NCI-H187 (cell line): ENCODE data around the gene PRR30.

Experiments used
- DNase-seq, 2 experiments: peaks; one replicate each; lab custom pipeline; 2025; lab: John Stamatoyannopoulos, UW

Gene PRR30

DNA sequence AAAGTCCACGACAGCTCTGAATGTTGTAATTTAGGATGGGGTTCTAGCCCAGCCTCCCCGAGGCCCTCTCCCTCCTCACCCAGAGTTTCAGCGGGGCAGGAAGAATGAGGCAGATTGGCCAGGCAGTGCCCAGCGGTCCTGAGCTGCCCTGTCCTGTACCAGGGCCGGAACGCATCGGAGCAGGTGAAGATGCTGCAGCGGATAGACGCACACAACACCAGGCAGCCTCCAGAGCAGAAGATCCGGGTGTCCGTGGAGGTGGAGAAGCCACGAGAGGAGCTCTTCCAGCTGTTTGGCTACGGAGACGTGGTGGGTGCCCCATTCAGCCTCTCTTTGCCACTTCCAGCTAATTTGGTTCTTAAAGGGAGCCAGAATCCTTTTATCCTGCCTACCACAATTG, 41.9 kb downstream of the PRR30 start:
- no peak for DNase-seq

DNA sequence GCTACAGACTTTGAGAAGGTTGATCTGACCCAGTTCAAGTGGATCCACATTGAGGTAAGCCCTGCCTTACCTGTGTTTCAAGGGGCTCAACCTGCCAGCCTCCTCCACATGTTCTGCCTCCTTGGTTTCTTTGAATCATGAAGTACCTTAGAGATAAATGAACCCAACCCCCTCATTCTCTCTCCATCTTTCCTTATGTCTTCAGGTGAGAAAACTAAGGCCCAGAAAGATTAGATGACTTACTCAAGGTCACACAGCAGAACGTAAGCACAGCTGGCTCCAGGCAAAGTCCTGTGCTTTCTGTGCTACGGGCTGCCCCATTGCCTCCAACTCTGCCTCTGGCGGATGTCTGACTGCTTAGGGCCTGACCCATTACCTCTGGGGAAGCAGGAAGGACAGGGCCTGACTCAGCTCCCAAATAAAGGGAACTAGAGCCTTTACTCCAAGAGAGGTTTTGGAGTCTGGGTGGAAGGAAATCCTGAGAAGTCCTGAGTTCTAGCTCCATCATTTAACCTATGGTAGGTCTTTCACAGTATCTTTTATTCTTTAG, 42.4 kb downstream of the PRR30 start:
- no peak for DNase-seq

- no peak for DNase-seq
Observed at GRCh38 chr2:27095745-27096651, 43.2 kb downstream of the PRR30 start.

DNA sequence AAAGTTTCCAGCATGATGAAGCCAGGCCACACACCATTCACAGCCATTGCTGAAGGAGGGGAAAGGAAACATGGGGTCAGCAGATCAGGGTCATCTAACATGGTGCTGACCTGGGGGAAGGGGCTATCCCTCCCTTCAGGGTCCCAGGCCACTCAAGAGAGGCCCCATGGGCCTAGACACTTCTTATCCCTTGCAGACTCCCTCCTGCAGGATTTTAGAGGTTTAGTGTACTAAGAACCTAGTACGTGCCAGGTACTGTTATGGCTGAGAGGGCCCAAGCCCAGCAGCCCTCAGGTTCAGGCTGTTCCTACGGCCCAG, 43.8 kb downstream of the PRR30 start:
- no peak for DNase-seq

DNA sequence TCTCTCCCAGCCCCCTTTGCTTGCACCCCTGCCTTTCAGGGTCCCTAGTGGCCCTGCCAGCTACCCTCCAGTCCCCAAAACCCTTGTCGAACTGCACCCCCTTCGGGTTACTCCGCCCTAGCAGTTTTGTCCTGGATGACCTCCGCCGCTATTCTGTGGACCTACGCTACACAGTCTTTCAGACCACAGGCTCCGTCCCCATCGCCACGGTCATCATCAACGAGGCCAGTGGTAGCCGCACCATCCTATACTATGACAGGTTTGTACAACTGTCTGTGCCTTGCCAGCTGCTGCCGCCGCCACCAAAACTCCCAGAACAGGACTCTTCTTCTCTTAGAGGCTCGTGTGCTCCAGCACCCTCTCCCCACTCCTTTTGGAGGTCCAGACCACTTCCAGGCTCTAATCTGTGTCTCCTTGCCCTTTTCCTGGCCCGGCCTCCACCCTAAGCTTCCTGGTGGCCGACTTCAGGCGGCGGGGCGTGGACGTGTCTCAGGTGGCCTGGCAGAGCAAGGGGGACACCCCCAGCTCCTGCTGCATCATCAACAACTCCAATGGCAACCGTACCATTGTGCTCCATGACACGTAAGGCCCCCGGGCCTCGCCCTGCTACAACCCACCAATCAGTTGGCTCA, 44.7 kb downstream of the PRR30 start:
- no peak for DNase-seq

DNA sequence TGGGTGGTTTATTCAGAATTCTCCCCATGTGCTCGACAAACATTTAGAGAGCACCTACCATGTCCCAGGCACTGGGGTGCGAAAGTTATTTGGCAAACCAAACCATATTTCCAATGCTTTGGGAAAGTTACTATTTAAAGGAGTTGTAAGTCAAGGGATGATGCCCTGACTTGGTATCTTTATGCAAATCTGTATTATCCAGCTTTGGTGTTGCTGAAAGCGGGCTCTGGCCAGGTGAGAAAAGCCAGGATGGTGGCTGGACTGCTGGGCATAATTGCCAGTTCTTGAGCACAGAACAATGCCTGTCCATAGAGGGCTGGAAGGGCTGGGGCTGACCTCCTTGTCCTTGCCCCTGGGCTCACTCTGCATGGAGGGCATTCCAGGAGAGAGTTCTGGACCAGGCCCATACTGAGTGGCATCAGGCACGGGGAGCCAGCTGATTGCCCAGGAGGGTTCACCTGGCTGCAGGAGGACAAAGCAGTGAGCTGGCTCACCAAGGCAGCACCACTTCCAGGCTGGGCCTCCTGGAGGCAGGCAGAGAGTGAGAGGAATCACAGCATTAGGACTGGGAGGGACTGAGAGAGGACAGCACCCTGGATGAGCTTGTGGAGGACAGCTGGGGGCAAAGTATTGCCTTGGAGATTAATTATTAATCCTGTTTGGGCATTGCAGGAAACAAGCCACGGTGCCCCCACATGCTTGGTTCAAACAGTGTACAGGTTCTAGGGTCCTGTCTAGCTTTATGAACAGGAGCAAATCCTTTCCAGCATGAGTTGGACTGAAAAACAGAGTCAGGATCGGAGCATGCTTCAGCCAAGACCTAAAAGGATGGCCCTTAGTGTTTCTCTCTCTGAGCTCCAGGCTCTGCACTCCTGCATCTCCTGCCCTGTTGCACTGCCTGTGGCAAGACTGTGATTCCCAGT, 45.5 kb downstream of the PRR30 start:
- no peak for DNase-seq

- no peak for DNase-seq
Observed at GRCh38 chr2:27092696-27093429, 46.3 kb downstream of the PRR30 start.

- no peak for DNase-seq
Observed at GRCh38 chr2:27091746-27092695, 47.2 kb downstream of the PRR30 start.

- DNase-seq = no peak
Observed at GRCh38 chr2:27089111-27089954, 49.9 kb downstream of the PRR30 start.

GRCh38 chr2:27088634-27089033, 50.6 kb downstream of the PRR30 start:
- DNase-seq = no peak

DNA sequence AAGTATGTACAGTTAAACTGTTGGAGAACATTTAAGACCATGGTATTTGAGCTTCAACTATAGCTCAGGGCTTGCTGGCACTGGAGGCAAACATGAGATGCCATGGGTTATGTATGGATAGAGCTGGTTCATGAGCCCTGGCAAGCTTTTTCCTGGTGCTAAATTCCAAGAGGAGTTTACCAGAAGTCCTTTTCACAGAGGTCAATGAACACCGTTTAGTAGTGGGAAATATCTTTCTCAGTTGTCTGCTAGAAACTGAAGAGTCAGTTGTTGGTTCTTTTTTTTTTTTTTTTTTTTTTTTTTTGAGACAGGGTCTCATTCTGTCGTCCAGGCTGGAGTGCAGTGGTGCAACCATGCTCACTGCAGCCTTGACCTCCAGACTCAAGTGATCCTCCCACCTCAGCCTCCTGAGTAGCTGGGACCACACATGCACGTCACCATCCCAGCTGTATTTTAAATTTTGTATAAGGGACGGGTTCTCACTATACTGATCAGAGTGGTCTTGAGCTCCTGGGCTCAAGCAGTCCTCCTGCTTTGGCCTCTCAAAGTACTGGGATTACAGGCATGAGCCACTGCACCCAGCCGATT, 51.3 kb downstream of the PRR30 start:
- DNase-seq = no peak
